ENCODE measurements around the gene ELOVL2. TPM values are rescaled to one million over a fixed set of nuclear protein-coding genes. Genes with fewer than 3 reads are reported as not detected.

The ELOVL2 gene
- total RNA-seq, 2 experiments from 2014 or later = not detected

- ChIA-PET POLR2A (no interaction called here), CTCF (no interaction called here)
- Mint-ChIP-seq H3K36me3 (ENCODE audit: low read depth) (no peaks in the 10 kb centered on the region), H3K27me3 (peaks cover 9% of the 10 kb centered on the region), H3K9me3 (no peaks in the 10 kb centered on the region), H3K4me3 (no peak overlapping the region), H3K27ac (no peak overlapping the region), H3K4me1 (ENCODE audit: low read depth) (no peaks in the 10 kb centered on the region)
- Histone ChIP-seq H3K36me3 (ENCODE audit: insufficient read depth, low read length) (no peaks in the 10 kb centered on the region), H3K27me3 (ENCODE audit: control insufficient read depth in 1 of 2, insufficient read depth in 2 of 2, low read length in 2 of 2) (no peaks in the 10 kb centered on the region), H3K9me3 (ENCODE audit: control insufficient read depth in 1 of 2, insufficient read depth in 1 of 2, low read length in 2 of 2) (no peaks in the 10 kb centered on the region), H3K4me3 (ENCODE audit: low read length) (no peak overlapping the region), H3K27ac (ENCODE audit: low read depth in 1 of 2, low read length in 2 of 2) (no peak overlapping the region), H3K4me1 (ENCODE audit: insufficient read depth, low read length) (no peaks in the 10 kb centered on the region)
- intact Hi-C loops (cut with DNase I, micrococcal nuclease) = no loop called here
- no peak for TF ChIP-seq CTCF (IDR thresholded peaks at IDR 0.05)
- ATAC-seq (ENCODE audit: poor library complexity) (no peak), DNase-seq (no peak)
Observed at GRCh38 chr6:10995114-10995707, 48.9 kb downstream of the ELOVL2 start.

GRCh38 chr6:10993896-10994295 lies 50.2 kb downstream of the ELOVL2 start:
- Histone ChIP-seq H3K4me1 (ENCODE audit: insufficient read depth, low read length) (no peaks in the 10 kb centered on the region), H3K4me3 (ENCODE audit: low read length) (no peak overlapping the region), H3K9me3 (ENCODE audit: control insufficient read depth in 1 of 2, insufficient read depth in 1 of 2, low read length in 2 of 2) (no peaks in the 10 kb centered on the region), H3K36me3 (ENCODE audit: insufficient read depth, low read length) (no peaks in the 10 kb centered on the region), H3K27ac (ENCODE audit: low read depth in 1 of 2, low read length in 2 of 2) (no peak overlapping the region), H3K27me3 (ENCODE audit: control insufficient read depth in 1 of 2, insufficient read depth in 2 of 2, low read length in 2 of 2) (no peaks in the 10 kb centered on the region)
- H3K27me3 Mint-ChIP-seq = peaks cover 13% of the 10 kb centered on the region
- ChIA-PET POLR2A (no interaction called here), CTCF (no interaction called here)
- ATAC-seq (ENCODE audit: poor library complexity) = no peak
- no peak overlapping the region for H3K27ac Mint-ChIP-seq
- TF ChIP-seq CTCF (IDR thresholded peaks at IDR 0.05) = no peak
- DNase-seq = no peak
- H3K36me3 Mint-ChIP-seq (ENCODE audit: low read depth) = no peaks in the 10 kb centered on the region
- no peaks in the 10 kb centered on the region for H3K4me1 Mint-ChIP-seq (ENCODE audit: low read depth)
- no peak overlapping the region for H3K4me3 Mint-ChIP-seq
- intact Hi-C loops (cut with DNase I, micrococcal nuclease) = no loop called here
- no peaks in the 10 kb centered on the region for H3K9me3 Mint-ChIP-seq

GRCh38 chr6:10991115-10991514 lies 53.0 kb downstream of the ELOVL2 start:
- no peaks in the 10 kb centered on the region for H3K9me3 Mint-ChIP-seq
- intact Hi-C loops (cut with DNase I, micrococcal nuclease) = no loop called here
- DNase-seq (no peak), ATAC-seq (ENCODE audit: poor library complexity) (no peak)
- H3K27ac Mint-ChIP-seq = no peak overlapping the region
- POLR2A ChIA-PET = no interaction called here
- Histone ChIP-seq H3K36me3 (ENCODE audit: insufficient read depth, low read length) (no peaks in the 10 kb centered on the region), H3K4me3 (ENCODE audit: low read length) (no peak overlapping the region), H3K27ac (ENCODE audit: low read depth in 1 of 2, low read length in 2 of 2) (no peak overlapping the region), H3K4me1 (ENCODE audit: insufficient read depth, low read length) (no peaks in the 10 kb centered on the region), H3K9me3 (ENCODE audit: control insufficient read depth in 1 of 2, insufficient read depth in 1 of 2, low read length in 2 of 2) (no peaks in the 10 kb centered on the region), H3K27me3 (ENCODE audit: control insufficient read depth in 1 of 2, insufficient read depth in 2 of 2, low read length in 2 of 2) (no peaks in the 10 kb centered on the region)
- no peak for TF ChIP-seq CTCF (IDR thresholded peaks at IDR 0.05)
- no peaks in the 10 kb centered on the region for H3K36me3 Mint-ChIP-seq (ENCODE audit: low read depth)
- peaks cover 18% of the 10 kb centered on the region for H3K27me3 Mint-ChIP-seq
- H3K4me1 Mint-ChIP-seq (ENCODE audit: low read depth) = no peaks in the 10 kb centered on the region
- CTCF ChIA-PET = interaction anchor here (1.0 kb wide), 1 partner anchor 37 kb away, joined by 3 read pairs; no protein-coding TSS in a partner anchor
- no peak overlapping the region for H3K4me3 Mint-ChIP-seq

All from CD4-positive, alpha-beta T cell (primary cell).